ENCODE data around the gene IL1F10. TPM values are rescaled to one million over a fixed set of nuclear protein-coding genes. Genes with fewer than 3 reads are reported as not detected.
"Not testable (repeated sequence)": the region's sequence is repeated elsewhere in the genome, so short reads cannot be mapped to it uniquely, and the experiment has no call there.

Gene IL1F10
- total RNA-seq, 1 experiment from 2014 or later, result not detected

GRCh38 chr2:113089916-113090315, 22.1 kb downstream of the IL1F10 start:
- Histone ChIP-seq H3K27ac (ENCODE audit: low read length) (no peak overlapping the region), H3K36me3 (ENCODE audit: insufficient read depth, low read length) (no peaks in the 10 kb centered on the region), H4K20me1 (ENCODE audit: insufficient read depth, low read depth, low read length) (no peaks in the 10 kb centered on the region), H3K4me3 (ENCODE audit: low read length) (no peak overlapping the region), H2AFZ (ENCODE audit: low read length) (no peak overlapping the region), H3K27me3 (ENCODE audit: low read length) (no peaks in the 10 kb centered on the region), H3K9me2 (replicated peaks; ENCODE audit: insufficient read depth, low read length) (no peaks in the 10 kb centered on the region), H3K79me2 (ENCODE audit: low read length) (no peaks in the 10 kb centered on the region), H3K9ac (ENCODE audit: low read length) (no peak overlapping the region), H3K9me3 (ENCODE audit: low read length) (no peaks in the 10 kb centered on the region), H3K4me2 (ENCODE audit: low read depth, low read length, poor library complexity, severe bottlenecking) (no peak overlapping the region), H3K4me1 (ENCODE audit: low read length) (no peaks in the 10 kb centered on the region)
- DNase-seq, result no peak

DNA sequence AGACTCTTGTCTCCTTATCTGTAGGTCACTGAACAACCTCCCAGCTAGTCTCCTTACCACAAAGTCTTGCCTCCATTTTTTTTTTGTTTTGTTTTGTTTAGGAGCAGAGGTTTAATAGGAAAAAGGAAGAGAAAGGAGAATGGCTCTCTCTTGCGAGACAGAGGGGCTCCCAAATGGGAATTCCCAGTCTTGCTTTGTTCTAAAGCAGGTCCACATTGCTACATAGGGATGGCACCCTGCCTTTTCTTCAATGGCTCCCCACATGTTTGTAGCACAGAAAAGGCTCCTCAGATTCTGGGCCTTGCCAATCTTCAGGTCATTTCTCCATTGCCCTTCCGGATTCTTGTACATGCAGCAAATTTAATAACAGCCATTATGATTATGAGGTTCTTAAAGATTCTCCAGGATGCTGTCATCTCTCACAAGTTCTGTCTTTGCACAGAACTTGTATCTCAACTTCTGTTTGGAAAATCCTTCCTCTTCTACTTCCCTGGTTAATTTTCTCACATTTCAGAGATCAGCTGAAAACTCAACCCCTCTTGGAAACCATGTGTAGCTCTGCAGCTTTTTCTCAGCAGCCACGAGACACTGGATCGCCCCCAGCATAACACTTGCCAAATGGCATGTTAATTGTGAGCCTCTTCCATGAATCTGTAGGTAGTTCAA, 23.6 kb downstream of the IL1F10 start:
- H3K36me3 ChIP-seq (ENCODE audit: insufficient read depth, low read length), result no peaks in the 10 kb centered on the region
- H3K4me2 ChIP-seq (ENCODE audit: low read depth, low read length, poor library complexity, severe bottlenecking), result no peak overlapping the region
- no peaks in the 10 kb centered on the region for H3K9me2 ChIP-seq (replicated peaks; ENCODE audit: insufficient read depth, low read length)
- DNase-seq, result no peak
- H4K20me1 ChIP-seq (ENCODE audit: insufficient read depth, low read depth, low read length), result no peaks in the 10 kb centered on the region
- no peak overlapping the region for H3K9ac ChIP-seq (ENCODE audit: low read length)
- H2AFZ ChIP-seq (ENCODE audit: low read length), result no peak overlapping the region
- H3K27ac ChIP-seq (ENCODE audit: low read length), result no peak overlapping the region
- no peak overlapping the region for H3K4me3 ChIP-seq (ENCODE audit: low read length)
- no peaks in the 10 kb centered on the region for H3K4me1 ChIP-seq (ENCODE audit: low read length)
- H3K79me2 ChIP-seq (ENCODE audit: low read length), result no peaks in the 10 kb centered on the region
- H3K9me3 ChIP-seq (ENCODE audit: low read length), result no peaks in the 10 kb centered on the region
- no peaks in the 10 kb centered on the region for H3K27me3 ChIP-seq (ENCODE audit: low read length)

- no peak for DNase-seq
Measured at GRCh38 chr2:113092864-113093612, 25.3 kb downstream of the IL1F10 start.

GRCh38 chr2:113093613-113093977, 25.8 kb downstream of the IL1F10 start:
- H3K4me3 ChIP-seq (ENCODE audit: low read length), result no peak overlapping the region
- no peaks in the 10 kb centered on the region for H3K9me3 ChIP-seq (ENCODE audit: low read length)
- H3K4me1 ChIP-seq (ENCODE audit: low read length), result no peaks in the 10 kb centered on the region
- no peak overlapping the region for H3K9ac ChIP-seq (ENCODE audit: low read length)
- no peak overlapping the region for H3K27ac ChIP-seq (ENCODE audit: low read length)
- no peak for DNase-seq
- no peaks in the 10 kb centered on the region for H3K9me2 ChIP-seq (replicated peaks; ENCODE audit: insufficient read depth, low read length)
- no peaks in the 10 kb centered on the region for H3K79me2 ChIP-seq (ENCODE audit: low read length)
- H4K20me1 ChIP-seq (ENCODE audit: insufficient read depth, low read depth, low read length), result no peaks in the 10 kb centered on the region
- H3K4me2 ChIP-seq (ENCODE audit: low read depth, low read length, poor library complexity, severe bottlenecking), result no peak overlapping the region
- no peak overlapping the region for H2AFZ ChIP-seq (ENCODE audit: low read length)
- H3K36me3 ChIP-seq (ENCODE audit: insufficient read depth, low read length), result no peaks in the 10 kb centered on the region
- H3K27me3 ChIP-seq (ENCODE audit: low read length), result no peaks in the 10 kb centered on the region

More at GRCh38 chr2:113092864-113093612, 25.3 kb downstream of the IL1F10 start:
- Histone ChIP-seq H2AFZ (ENCODE audit: low read length) (no peak overlapping the region), H3K4me2 (ENCODE audit: low read depth, low read length, poor library complexity, severe bottlenecking) (no peak overlapping the region), H3K4me3 (ENCODE audit: low read length) (no peak overlapping the region), H3K36me3 (ENCODE audit: insufficient read depth, low read length) (no peaks in the 10 kb centered on the region), H4K20me1 (ENCODE audit: insufficient read depth, low read depth, low read length) (no peaks in the 10 kb centered on the region), H3K27ac (ENCODE audit: low read length) (no peak overlapping the region), H3K9ac (ENCODE audit: low read length) (no peak overlapping the region), H3K4me1 (ENCODE audit: low read length) (no peaks in the 10 kb centered on the region), H3K9me3 (ENCODE audit: low read length) (no peaks in the 10 kb centered on the region), H3K9me2 (replicated peaks; ENCODE audit: insufficient read depth, low read length) (no peaks in the 10 kb centered on the region), H3K27me3 (ENCODE audit: low read length) (no peaks in the 10 kb centered on the region), H3K79me2 (ENCODE audit: low read length) (no peaks in the 10 kb centered on the region)

- DNase-seq; H3K27ac ChIP-seq (ENCODE audit: low read length): not testable (repeated sequence)
Measured at GRCh38 chr2:113096306-113096705, 28.5 kb downstream of the IL1F10 start.

GRCh38 chr2:113096842-113097618, 29.3 kb downstream of the IL1F10 start:
- not testable (repeated sequence) for H3K36me3 ChIP-seq (ENCODE audit: insufficient read depth, low read length); H4K20me1 ChIP-seq (ENCODE audit: insufficient read depth, low read depth, low read length); H3K4me1 ChIP-seq (ENCODE audit: low read length); H3K9me2 ChIP-seq (replicated peaks; ENCODE audit: insufficient read depth, low read length); H3K4me2 ChIP-seq (ENCODE audit: low read depth, low read length, poor library complexity, severe bottlenecking); DNase-seq; H3K27me3 ChIP-seq (ENCODE audit: low read length); H3K4me3 ChIP-seq (ENCODE audit: low read length); H3K9ac ChIP-seq (ENCODE audit: low read length); H3K79me2 ChIP-seq (ENCODE audit: low read length); H3K27ac ChIP-seq (ENCODE audit: low read length); H2AFZ ChIP-seq (ENCODE audit: low read length); H3K9me3 ChIP-seq (ENCODE audit: low read length)

More at GRCh38 chr2:113096306-113096705, 28.5 kb downstream of the IL1F10 start:
- H4K20me1 ChIP-seq (ENCODE audit: insufficient read depth, low read depth, low read length); H3K9me2 ChIP-seq (replicated peaks; ENCODE audit: insufficient read depth, low read length); H3K36me3 ChIP-seq (ENCODE audit: insufficient read depth, low read length); H3K4me3 ChIP-seq (ENCODE audit: low read length); H3K27me3 ChIP-seq (ENCODE audit: low read length); H3K4me1 ChIP-seq (ENCODE audit: low read length); H3K9me3 ChIP-seq (ENCODE audit: low read length); H2AFZ ChIP-seq (ENCODE audit: low read length); H3K9ac ChIP-seq (ENCODE audit: low read length); H3K4me2 ChIP-seq (ENCODE audit: low read depth, low read length, poor library complexity, severe bottlenecking); H3K79me2 ChIP-seq (ENCODE audit: low read length): not testable (repeated sequence)

GRCh38 chr2:113098041-113098440, 30.3 kb downstream of the IL1F10 start:
- DNase-seq, result no peak
- no peak overlapping the region for H3K4me2 ChIP-seq (ENCODE audit: low read depth, low read length, poor library complexity, severe bottlenecking)
- H3K27ac ChIP-seq (ENCODE audit: low read length), result no peak overlapping the region
- no peaks in the 10 kb centered on the region for H3K27me3 ChIP-seq (ENCODE audit: low read length)
- no peaks in the 10 kb centered on the region for H3K79me2 ChIP-seq (ENCODE audit: low read length)
- H3K9ac ChIP-seq (ENCODE audit: low read length), result no peak overlapping the region
- no peak overlapping the region for H3K4me3 ChIP-seq (ENCODE audit: low read length)
- no peaks in the 10 kb centered on the region for H3K9me3 ChIP-seq (ENCODE audit: low read length)
- H2AFZ ChIP-seq (ENCODE audit: low read length), result no peak overlapping the region
- no peaks in the 10 kb centered on the region for H3K4me1 ChIP-seq (ENCODE audit: low read length)
- no peaks in the 10 kb centered on the region for H4K20me1 ChIP-seq (ENCODE audit: insufficient read depth, low read depth, low read length)
- H3K9me2 ChIP-seq (replicated peaks; ENCODE audit: insufficient read depth, low read length), result no peaks in the 10 kb centered on the region
- H3K36me3 ChIP-seq (ENCODE audit: insufficient read depth, low read length), result no peaks in the 10 kb centered on the region

DNA sequence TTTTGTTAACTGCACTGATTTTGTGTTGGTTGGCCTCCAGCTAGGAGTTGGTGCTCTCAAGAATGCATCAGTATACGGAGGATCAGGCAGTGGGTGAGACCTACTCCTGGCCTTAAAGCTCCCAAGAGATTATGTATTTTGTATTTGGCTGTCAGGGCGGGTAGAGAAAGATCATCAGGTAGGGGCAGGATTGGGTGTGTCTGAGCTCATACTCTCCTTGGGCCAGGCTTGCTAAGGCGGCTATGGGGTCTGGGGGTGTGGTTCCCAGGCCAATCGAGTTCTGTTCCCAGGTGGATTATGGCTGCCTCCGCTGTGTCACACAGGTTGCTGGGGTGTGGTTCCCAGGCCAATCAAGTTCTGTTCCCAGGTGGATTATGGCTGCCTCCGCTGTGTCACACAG, 30.8 kb downstream of the IL1F10 start:
- Histone ChIP-seq H2AFZ (ENCODE audit: low read length) (no peak overlapping the region), H3K79me2 (ENCODE audit: low read length) (no peaks in the 10 kb centered on the region), H3K4me3 (ENCODE audit: low read length) (no peak overlapping the region), H3K4me2 (ENCODE audit: low read depth, low read length, poor library complexity, severe bottlenecking) (no peak overlapping the region), H3K9me2 (replicated peaks; ENCODE audit: insufficient read depth, low read length) (no peaks in the 10 kb centered on the region), H3K9ac (ENCODE audit: low read length) (no peak overlapping the region), H3K36me3 (ENCODE audit: insufficient read depth, low read length) (no peaks in the 10 kb centered on the region), H3K9me3 (ENCODE audit: low read length) (no peaks in the 10 kb centered on the region), H3K27ac (ENCODE audit: low read length) (no peak overlapping the region), H4K20me1 (ENCODE audit: insufficient read depth, low read depth, low read length) (no peaks in the 10 kb centered on the region), H3K27me3 (ENCODE audit: low read length) (no peaks in the 10 kb centered on the region), H3K4me1 (ENCODE audit: low read length) (no peaks in the 10 kb centered on the region)
- no peak for DNase-seq

Measured in Karpas-422 (cell line).